Upper lobe of left lung (tissue), 6 donors: ENCODE measurements around the gene MAD1L1. TPM values are rescaled to one million over a fixed set of nuclear protein-coding genes. Genes with fewer than 3 reads are reported as not detected.

Experiments used
- ATAC-seq, 2 donors: fragments of 200-7000 bp; cut with Tn5 transposase; one replicate each; pipeline ENCODE4 v1.9.1; 2022; ENCODE audit warnings: mild to moderate bottlenecking in 2 of 2, moderate library complexity in 2 of 2; ENCODE audit not compliant: low FRiP score in 2 of 2
- DNase-seq, 2 donors: peaks; one replicate each; pipeline ENCODE4 v3.0.0-alpha.2; 2019 to 2020
- H3K27ac ChIP-seq, 4 donors: fragments of 200-600 bp; sonication (generic); one replicate each; pipeline ENCODE4 v1.5.1; 2016 to 2019
- H3K27me3 ChIP-seq, 4 donors: fragments of 200-600 bp; sonication (generic); one replicate each; pipeline ENCODE4 v1.5.1; 2017 to 2019
- H3K36me3 ChIP-seq, 4 donors: fragments of 200-600 bp; sonication (generic); one replicate each; pipeline ENCODE4 v1.5.1; 2016 to 2019
- H3K4me1 ChIP-seq, 4 donors: fragments of 200-600 bp; sonication (generic); one replicate each; pipeline ENCODE4 v1.5.1; 2018 to 2019
- H3K4me3 ChIP-seq, 4 donors: fragments of 200-600 bp; sonication (generic); one replicate each; pipeline ENCODE4 v1.5.1; 2017 to 2019; ENCODE audit warnings: mild to moderate bottlenecking in 2 of 4, moderate library complexity in 1 of 4
- H3K9me3 ChIP-seq, 4 donors: fragments of 200-600 bp; sonication (generic); one replicate each; pipeline ENCODE4 v1.5.1; 2018 to 2019
- EP300 ChIP-seq, 4 donors: sonication (generic); formaldehyde crosslinking; IDR thresholded peaks; one replicate each; pipeline ENCODE4 v1.5.1; 2017; ENCODE audit warnings: antibody characterized with exemption in 4 of 4, control low read depth in 2 of 4
- POLR2A ChIP-seq, 4 donors: fragments of 450-650 bp; IDR thresholded peaks; one replicate each; pipeline ENCODE4 v1.5.1; 2016 to 2017; ENCODE audit warnings: antibody characterized with exemption in 4 of 4, mild to moderate bottlenecking in 2 of 4
- POLR2AphosphoS5 ChIP-seq, 2 donors: sonication (generic); formaldehyde crosslinking; IDR thresholded peaks; one replicate each; pipeline ENCODE4 v1.5.1; 2017; ENCODE audit warnings: antibody characterized with exemption in 2 of 2
- WGBS, 2 donors: methylation state at CpG; one replicate each; pipeline ENCODE4 v1.1.5; 2017 to 2018; 5-methylcytosine and 5-hydroxymethylcytosine counted together
- total RNA-seq, 6 donors: library from RNA; depleted of rRNA in 4 of 6; stranded (reverse); fragments of >200 nt in 4 of 6; gene quantifications; one replicate each; pipeline versions ENCODE4 v1.1.0 to v1.2.1, GENCODE V29; 2016 to 2021
- TF ChIP-seq, protein P1 (sequence below), 6 experiments: fragments of 450-650 bp in 4 of 6; fragments of 200-600 bp in 2 of 6; sonication (generic) in 2 of 6; IDR thresholded peaks; one replicate each; pipeline ENCODE4 v1.5.1; 2016 to 2019; ENCODE audit warnings: antibody characterized with exemption in 6 of 6
- donor health status: DM: no; HTN: no; CAD: no; lungs with moderate emphysema.
- donor health status: DM: no; HTN: yes; CAD: no; lungs with severe emphysema.

Gene MAD1L1
- total RNA-seq, 6 donors from 2014 or later, result 40.6 to 364 (median 65.6) TPM

DNA sequence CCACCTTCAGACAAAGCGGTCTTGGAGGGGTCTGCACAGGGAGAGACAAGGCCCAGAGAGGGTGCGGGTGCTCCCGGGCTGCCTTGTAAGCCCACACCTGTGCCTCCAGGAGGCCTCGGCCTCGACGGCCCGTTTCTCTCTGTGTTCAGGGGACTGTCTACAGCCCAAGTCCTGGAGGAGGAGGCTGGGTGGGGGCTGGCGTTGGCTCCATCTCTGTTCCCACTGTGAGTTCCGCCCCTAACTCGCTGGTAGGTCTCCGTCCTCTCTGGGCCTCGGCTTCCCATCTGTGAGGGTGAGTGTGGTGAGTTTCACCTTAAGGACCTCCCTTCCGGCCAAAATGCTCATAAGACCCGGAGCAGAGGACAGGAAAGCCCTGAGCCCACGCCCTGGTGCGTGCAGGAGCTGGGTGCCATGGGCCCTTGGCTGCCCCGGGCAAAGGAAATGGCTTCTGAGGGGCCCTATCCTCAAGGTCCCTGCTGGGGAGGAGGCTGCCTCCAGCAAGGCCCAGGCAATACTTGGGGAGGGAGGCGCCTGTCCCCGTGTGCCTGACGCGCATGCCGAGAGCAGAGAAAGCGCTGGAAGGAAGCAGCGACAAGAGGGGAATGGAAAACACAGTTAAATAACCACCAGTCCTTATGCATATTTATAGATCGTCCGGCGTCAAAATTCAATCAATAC is 285.8 kb downstream of the MAD1L1 start:
- 94 to 95% methylated on average over 21 to 27 of the region's 27 CpGs for WGBS, 2 donors
- H3K36me3 ChIP-seq, result no peaks in the 10 kb centered on the region
- ATAC-seq, result no peak
- H3K9me3 ChIP-seq, result no peaks in the 10 kb centered on the region
- TF ChIP-seq, protein P1, sequence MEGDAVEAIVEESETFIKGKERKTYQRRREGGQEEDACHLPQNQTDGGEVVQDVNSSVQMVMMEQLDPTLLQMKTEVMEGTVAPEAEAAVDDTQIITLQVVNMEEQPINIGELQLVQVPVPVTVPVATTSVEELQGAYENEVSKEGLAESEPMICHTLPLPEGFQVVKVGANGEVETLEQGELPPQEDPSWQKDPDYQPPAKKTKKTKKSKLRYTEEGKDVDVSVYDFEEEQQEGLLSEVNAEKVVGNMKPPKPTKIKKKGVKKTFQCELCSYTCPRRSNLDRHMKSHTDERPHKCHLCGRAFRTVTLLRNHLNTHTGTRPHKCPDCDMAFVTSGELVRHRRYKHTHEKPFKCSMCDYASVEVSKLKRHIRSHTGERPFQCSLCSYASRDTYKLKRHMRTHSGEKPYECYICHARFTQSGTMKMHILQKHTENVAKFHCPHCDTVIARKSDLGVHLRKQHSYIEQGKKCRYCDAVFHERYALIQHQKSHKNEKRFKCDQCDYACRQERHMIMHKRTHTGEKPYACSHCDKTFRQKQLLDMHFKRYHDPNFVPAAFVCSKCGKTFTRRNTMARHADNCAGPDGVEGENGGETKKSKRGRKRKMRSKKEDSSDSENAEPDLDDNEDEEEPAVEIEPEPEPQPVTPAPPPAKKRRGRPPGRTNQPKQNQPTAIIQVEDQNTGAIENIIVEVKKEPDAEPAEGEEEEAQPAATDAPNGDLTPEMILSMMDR (IDR thresholded peaks at IDR 0.05), result no peak
- no peak for TF ChIP-seq POLR2AphosphoS5 (IDR thresholded peaks at IDR 0.05)
- H3K27me3 ChIP-seq, result no peaks in the 10 kb centered on the region
- H3K4me1 ChIP-seq, result peaks cover 8 to 27% (median 17%) of the 10 kb centered on the region in 4 donors
- H3K4me3 ChIP-seq, result no peak overlapping the region
- DNase-seq, result peak in 1 of 2 donors; percentile 56
- H3K27ac ChIP-seq, result no peak overlapping the region

GRCh38 chr7:1946025-1946772 is 286.5 kb downstream of the MAD1L1 start:
- Histone ChIP-seq H3K4me1 (peaks cover 3 to 21% (median 13%) of the 10 kb centered on the region in 4 donors), H3K9me3 (no peaks in the 10 kb centered on the region), H3K27ac (no peak overlapping the region), H3K4me3 (no peak overlapping the region), H3K27me3 (no peaks in the 10 kb centered on the region), H3K36me3 (no peaks in the 10 kb centered on the region)
- WGBS, 2 donors, result 87 to 91% methylated on average over 17 to 19 of the region's 23 CpGs
- ATAC-seq (no peak), DNase-seq (peak in 1 of 2 donors; percentile 72)
- TF ChIP-seq POLR2A (IDR thresholded peaks at IDR 0.05), result no peak
- TF ChIP-seq, protein P1 (IDR thresholded peaks at IDR 0.05), result no peak

DNA sequence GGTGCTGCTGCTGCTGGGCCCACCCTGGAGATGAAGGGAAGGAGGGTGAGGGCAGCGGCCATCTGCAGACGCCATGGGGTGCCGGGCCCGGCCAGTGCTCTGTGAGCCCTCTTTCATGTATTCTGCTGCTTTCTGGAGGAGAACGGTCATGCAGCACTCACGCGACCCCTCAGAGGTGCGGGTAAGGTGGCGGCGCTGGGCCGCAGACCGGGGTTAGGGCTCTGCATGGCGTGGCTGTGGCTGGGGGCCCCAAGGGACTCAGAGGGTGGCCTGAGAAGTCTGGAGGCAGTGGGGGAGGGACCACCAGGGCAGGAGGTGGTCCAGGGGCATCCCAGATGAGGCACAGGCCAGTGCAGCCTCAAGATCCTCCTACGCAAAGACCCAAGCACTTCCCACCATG is 287.2 kb downstream of the MAD1L1 start:
- peaks cover 7 to 19% (median 13%) of the 10 kb centered on the region in 4 donors for H3K4me1 ChIP-seq
- no peak for ATAC-seq
- DNase-seq, result peak in 1 of 2 donors; percentile 68

DNA sequence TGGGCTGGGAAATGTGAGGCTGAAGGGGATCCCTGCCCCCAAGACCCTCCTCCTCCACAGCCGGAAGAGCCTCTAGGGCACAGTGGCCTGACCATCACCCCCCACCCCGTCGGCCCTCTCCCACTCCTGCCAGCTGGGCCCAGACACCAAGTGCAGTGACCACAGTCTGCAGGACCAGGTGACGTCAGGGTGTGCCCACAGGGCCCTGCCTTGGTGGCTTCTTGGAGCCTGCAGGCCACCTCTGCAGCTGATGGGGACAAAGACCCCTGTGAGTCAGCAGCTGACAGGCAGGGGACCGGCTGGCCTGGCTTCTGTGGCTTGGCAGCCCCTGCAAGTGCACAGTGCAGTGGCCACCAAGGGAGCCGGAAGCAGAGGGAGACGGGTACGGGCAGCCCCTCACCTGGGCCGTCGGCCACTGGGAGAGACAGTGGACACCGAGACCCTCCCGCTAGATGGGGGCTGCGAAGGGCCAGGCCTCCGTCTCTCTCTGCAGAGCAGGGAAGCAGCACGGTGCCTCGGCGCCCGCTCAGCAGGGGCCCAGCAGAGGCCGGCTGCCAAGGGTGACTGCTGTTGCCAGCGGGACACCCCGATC is 288.0 kb downstream of the MAD1L1 start:
- TF ChIP-seq POLR2A (IDR thresholded peaks at IDR 0.05), result no peak
- TF ChIP-seq EP300 (IDR thresholded peaks at IDR 0.05), result no peak
- no peak for TF ChIP-seq POLR2AphosphoS5 (IDR thresholded peaks at IDR 0.05)
- TF ChIP-seq, protein P1 (IDR thresholded peaks at IDR 0.05), result no peak
- Histone ChIP-seq H3K4me3 (no peak overlapping the region), H3K4me1 (peaks cover 6 to 18% (median 14%) of the 10 kb centered on the region in 4 donors), H3K36me3 (no peaks in the 10 kb centered on the region), H3K27me3 (no peaks in the 10 kb centered on the region), H3K27ac (no peak overlapping the region), H3K9me3 (no peaks in the 10 kb centered on the region)
- 91 to 96% methylated on average over 14 to 19 of the region's 21 CpGs for WGBS, 2 donors
- ATAC-seq (no peak), DNase-seq (peak in 1 of 2 donors; percentile 75)

More for the DNA sequence above, 287.2 kb downstream of the MAD1L1 start:
- TF ChIP-seq POLR2AphosphoS5 (IDR thresholded peaks at IDR 0.05), result no peak
- TF ChIP-seq EP300 (IDR thresholded peaks at IDR 0.05), result no peak
- TF ChIP-seq, protein P1 (IDR thresholded peaks at IDR 0.05), result no peak
- TF ChIP-seq POLR2A (IDR thresholded peaks at IDR 0.05), result no peak
- Histone ChIP-seq H3K27ac (no peak overlapping the region), H3K9me3 (no peaks in the 10 kb centered on the region), H3K36me3 (no peaks in the 10 kb centered on the region), H3K27me3 (no peaks in the 10 kb centered on the region), H3K4me3 (no peak overlapping the region)
- 84 to 100% methylated on average over 1 to 14 of the region's 14 CpGs for WGBS, 2 donors
